ENCODE results near the gene ACSF2.
"Not testable (repeated sequence)": the region's sequence is repeated elsewhere in the genome, so short reads cannot be mapped to it uniquely, and the experiment has no call there.

The ACSF2 gene

DNA sequence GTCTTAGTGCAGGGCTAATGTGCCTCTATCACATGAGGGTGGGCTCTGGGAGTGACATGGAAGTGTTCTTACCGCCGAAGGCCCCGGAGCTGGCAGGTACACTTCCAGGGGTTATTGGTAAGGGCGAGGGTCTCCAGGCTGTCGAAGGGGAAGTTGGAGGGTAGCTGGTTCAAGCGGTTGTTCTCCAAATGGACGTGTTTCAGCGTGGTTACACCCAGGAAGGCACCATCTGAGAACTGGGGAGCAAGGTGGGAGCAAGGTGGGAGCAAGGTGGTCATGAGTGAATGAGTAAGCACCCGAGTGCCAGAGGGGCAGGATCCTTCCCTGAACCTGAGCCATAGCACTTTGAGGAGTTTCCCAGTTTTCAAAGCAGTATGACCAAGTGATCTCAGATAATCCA is 39.6 kb downstream of the ACSF2 start:
- no peak for DNase-seq

DNA sequence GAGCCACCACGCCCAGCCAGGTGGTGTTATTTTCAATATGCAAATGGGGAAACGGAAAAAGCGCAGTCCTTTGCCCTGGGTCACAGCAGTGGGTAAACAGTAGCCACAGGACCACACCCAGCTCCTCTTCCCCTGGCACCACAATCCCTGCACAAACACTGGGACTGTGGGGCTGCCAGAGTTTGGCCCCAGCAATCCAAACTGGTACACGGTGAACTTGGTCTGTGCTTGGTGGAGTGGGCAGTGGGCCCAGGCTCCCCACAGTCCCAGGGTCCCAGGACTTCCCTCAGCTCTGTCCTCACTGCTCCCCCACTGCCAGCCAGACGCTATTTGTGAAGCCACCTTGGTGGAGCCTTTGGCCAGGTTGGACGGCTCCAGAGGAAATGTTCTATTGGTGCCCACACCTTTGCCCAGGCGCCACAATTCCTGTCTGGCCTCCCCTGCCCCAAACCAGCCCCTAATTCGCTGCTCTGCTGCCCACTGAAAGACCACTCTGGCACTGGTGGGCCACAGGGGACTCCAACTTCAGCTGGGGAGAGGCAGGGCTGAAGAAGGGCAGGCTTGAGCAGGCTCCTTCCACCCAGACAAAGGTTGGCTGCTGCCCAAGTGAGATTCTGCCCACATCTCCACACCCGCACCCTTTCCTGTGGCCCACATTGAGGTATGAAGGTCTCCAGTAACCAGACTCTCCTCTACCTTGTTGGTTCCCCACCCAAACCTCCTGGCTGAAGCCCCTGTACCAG is 40.5 kb downstream of the ACSF2 start:
- no peak for DNase-seq

DNA sequence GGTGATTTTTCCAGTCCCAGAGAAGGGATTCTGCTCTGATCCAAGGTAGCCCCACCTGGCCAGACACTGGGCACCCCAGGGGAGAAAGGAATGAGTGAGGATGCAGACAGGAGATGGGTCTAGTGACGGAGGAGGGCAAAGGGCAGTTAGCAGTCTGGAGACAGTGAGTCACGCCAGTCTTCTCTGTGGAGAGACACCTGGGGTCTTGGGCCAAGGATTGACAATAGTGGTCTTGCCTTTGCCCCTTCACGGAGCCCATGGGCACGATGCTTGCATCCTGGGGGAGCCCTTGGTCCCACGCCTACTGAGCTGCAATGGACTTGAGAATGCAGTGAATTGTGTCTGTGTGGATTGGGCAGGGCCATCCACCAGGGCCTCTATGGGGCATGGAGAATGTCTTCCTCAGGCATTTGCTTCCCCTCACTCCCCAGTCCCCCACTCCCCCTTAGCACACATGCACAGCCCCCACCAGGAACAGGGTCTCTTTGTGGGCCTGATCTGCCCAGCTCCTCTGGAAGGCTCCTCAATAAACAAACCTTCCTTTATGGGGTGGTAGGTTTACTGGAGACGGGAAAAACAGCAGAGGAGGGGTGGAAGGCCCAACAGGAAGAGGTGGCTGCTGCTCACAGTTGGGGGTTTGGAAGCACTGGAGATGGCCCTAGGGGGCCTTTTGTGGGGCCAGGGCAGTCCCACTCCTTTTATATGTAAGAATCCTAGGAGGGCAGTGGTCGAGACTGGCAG is 41.3 kb downstream of the ACSF2 start:
- DNase-seq: no peak

DNA sequence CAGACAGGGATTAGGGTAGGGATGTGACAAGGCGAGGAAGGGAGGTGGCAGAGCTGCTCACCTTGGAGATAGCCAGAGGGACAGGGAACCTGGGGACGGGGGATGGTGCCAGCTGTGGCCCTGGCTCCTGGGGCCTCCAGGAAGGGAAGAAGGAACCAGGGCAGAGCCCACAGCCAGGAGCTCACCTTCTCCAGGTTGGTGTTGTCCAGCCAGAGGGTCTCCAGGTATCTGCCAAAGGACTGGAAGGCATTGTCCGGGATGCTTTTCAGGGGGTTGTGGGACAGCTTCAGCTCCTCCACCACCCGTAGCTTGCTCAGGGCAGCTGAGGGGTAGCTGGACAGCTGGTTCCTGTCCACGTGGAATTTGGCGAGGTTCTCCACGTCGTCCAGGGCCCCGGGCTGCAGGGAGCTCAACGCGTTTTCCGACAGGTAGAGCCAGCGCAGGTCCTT is 41.9 kb downstream of the ACSF2 start:
- no peak for DNase-seq

DNA sequence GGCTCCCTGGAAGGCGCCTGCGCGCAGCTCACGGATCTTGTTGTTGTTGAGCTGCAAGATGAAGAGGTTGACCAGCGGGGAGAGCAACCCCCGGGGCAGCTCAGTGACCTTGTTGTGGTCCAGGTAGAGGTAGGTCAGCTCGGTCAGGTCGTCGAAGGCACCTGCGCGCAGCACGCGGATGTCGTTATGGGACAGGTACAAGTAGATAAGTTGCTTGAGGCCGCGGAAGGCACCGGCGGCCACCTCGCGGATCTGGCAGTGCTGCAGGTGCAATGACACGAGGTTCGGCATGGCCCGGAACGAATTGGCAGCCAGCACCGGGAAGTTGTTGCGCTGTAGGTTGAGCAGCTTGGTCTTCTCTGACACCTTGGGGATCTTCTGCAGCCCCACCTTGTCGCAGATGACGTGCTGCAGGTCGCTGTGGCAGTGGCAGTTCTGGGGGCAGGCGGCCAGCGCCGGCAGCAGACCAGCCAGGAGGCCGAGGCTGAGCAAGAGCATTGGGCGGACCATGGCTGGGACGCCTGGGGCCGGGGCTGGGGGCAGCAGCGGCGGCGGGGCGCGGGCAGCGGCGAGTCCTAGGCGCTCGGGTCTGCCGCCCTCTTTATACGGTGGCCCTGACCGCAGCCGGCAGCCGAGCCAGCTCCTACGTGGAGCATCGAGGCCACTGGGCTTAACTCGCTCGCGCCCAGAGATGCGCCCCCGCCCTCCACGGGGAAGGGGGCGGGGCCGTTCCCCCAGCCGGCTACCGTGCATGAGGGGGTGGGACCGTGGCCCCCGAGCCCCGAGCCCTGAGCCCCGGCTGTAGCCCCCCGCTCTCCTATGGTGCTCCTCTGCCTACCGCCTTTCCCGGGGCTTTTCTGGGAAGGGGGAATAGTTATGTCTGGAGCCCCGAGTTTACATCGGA is 42.5 kb downstream of the ACSF2 start, which contains the start of gene CHAD:
CHAD (minus strand) TSS at position 577 of the 904 bp plus-strand sequence; CDS start at position 510, 67 bp downstream.
- no peak for DNase-seq

DNA sequence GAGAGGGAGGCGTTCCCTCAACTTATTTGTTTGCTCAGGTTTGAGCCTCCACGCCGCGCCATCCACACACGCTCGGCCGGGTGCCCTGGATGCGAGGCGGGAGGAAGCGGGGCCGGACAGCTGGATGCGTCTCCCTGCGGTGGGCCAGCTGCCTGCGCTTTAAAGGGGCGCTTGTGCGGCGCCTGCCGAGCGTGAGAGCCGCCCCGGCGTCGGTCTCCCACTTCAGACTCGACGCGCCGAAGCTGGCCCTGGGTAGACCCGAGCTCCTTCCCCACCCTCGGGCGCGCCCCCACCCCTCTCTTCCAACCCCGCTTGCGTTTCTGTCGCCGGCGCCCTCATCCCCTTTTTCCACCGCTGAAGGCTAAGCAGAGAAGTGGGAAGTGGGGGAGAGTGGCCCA is 43.2 kb downstream of the ACSF2 start:
- no peak for DNase-seq

DNA sequence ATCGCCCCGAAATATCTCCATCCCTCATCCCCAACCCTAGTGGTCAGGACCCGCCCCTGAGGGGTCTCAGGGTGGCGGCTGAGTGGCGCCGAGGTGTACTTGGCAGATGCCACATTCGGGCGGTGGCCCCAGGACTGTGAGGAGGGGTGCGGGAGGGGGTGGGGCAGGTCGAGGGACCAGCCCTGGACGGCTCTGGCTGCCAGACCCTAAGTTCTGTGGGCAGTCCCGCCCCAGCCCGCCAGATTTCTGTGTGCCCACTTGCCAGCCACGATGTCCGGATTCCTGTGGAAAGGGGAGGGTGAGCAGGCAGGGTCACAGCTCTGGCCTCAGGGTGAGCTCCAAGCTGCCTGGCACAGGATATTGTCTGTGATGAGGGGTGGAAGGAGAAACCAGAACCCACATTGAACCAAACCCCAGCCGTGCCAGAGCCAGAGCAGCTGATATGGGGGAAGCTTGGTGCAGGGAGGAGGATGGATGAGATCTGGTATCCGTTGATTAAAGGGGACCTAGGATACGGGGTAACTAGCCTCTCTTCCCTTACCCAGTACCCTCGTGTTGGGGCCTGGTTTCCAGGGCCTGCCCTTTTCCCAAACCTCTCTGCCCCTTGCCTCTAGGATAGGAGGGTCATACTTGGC is 43.8 kb downstream of the ACSF2 start:
- no peak for DNase-seq

DNA sequence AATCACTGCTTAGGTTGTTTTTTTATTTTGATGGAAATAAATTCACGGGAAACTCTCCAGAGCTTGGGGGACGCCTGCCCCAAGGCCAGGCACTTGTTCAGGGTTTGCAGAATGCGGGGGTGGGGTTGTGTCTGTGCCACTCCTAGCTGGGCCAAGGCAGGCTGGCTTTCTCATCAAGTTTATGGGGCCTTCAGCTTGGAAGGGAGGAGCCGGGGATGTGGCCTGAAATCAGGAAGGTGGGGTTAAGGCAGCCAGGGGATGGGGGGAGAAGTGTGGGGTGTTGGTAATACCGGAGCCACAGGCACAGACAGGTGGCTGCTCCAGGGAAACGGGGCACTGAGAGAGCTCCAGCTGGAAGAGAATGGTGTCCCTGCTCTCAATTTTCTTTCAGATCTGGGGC is 44.4 kb downstream of the ACSF2 start:
- no peak for DNase-seq

DNA sequence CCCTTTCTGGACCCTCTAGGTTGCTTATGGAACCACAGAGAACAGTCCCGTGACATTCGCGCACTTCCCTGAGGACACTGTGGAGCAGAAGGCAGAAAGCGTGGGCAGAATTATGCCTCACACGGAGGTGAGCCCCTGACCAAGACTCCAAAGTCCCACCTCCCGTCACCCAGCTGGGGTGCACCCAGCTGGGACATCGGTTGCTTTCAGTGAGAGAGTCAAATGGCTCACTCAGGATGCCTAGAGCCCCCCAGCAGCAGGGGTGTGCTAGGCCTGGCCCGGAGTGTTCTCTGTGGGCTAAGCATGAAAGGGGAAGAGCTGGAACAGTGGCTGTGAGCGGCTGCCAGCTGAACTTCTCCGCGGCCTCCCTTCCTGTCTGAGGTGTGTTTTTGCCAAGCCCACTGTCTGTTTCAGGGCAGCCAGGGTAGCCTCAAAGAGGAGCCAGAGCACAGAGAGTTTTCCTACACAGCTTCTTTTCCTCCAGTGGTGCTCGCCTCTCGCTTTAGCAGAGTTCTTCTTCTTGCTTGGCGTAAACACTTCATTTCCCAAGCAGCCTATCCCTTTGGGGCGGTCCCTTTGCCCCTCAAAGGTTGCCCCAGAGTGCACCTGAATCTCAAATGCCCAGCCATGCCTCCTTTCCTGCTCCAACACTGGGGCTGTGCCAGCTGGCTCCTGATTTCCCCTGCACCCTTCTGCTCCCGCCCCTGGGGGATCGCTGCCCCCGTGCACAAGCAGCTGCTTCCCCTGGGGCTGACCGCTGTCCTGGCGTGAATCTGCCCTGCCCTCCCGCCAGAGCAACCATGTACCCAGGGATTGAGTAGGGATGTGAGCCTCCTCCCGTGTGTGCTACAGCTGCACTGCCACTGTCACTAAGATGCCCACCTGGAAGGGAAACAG is 45.2 kb downstream of the ACSF2 start:
- DNase-seq: no peak

DNA sequence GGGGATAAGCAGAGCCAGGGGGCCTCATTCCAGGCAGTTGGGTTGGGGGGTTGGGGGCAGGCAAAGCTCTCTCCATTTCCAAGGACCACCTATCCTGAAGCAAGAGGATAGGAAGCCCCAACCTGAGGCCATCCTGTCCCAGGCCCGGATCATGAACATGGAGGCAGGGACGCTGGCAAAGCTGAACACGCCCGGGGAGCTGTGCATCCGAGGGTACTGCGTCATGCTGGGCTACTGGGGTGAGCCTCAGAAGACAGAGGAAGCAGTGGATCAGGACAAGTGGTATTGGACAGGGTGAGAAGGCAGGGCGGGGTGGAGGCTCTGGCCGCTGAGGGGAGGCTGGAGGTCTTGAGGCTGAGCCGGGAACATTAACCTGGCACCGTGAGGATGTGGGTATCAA is 46.3 kb downstream of the ACSF2 start:
- no peak for DNase-seq

DNA sequence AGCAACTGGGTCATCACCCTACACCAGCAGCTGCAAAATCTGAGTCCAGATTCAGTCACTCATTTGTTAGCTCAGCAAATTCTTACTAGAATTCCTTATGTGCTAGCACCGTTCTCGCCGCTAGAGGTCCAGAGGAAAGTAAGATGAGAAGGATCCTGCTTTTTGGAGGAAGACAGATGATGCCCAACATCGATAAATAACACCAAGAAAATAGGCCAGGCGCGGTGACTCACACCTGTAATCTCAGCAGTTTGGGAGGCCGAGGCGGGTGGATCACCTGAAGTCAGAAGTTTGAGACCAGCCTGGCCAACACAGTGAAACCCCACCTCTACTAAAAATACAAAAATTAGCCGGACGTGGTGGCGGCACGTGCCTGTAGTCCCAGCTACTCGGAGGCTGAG is 46.7 kb downstream of the ACSF2 start:
- DNase-seq: not testable (repeated sequence)

DNA sequence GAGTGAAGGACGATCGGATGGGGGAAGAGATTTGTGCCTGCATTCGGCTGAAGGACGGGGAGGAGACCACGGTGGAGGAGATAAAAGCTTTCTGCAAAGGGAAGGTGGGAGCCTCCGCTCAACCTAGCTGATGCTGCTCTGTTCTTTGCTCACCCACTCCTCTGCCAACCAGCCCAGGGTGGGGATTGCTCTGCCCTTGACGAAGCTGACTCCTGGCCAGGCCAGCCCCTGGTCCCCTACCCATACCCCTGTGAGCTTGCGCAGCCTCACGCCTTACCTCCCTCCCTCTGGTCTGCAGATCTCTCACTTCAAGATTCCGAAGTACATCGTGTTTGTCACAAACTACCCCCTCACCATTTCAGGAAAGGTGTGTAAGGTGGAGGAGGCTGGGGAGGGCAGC is 47.9 kb downstream of the ACSF2 start:
- DNase-seq: no peak

DNA sequence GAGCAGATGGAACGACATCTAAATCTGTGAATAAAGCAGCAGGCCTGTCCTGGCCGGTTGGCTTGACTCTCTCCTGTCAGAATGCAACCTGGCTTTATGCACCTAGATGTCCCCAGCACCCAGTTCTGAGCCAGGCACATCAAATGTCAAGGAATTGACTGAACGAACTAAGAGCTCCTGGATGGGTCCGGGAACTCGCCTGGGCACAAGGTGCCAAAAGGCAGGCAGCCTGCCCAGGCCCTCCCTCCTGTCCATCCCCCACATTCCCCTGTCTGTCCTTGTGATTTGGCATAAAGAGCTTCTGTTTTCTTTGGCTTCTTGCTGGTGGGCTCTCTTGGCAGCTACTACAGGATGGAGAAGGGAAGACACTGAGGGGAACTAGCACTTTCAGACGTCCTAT is 48.5 kb downstream of the ACSF2 start:
- no peak for DNase-seq

DNA sequence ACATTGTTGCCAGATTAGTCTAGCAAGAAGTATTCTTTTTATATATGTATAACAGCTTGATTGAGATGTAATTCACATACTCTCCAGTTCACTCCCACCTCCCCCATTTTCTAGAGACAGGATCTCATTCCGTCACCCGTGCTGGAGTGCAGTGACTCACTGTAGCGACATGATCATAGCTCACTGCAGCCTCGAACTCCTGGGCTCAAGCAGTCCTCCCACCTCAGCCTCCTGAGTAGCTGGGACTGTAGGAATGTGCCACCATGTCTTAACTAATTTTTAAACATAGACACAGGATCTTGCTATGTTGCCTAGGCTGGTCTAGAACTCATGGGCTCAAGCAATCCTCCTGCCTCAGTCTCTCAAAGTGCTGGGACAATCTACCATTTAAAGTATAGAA is 49.3 kb downstream of the ACSF2 start:
- no peak for DNase-seq

DNA sequence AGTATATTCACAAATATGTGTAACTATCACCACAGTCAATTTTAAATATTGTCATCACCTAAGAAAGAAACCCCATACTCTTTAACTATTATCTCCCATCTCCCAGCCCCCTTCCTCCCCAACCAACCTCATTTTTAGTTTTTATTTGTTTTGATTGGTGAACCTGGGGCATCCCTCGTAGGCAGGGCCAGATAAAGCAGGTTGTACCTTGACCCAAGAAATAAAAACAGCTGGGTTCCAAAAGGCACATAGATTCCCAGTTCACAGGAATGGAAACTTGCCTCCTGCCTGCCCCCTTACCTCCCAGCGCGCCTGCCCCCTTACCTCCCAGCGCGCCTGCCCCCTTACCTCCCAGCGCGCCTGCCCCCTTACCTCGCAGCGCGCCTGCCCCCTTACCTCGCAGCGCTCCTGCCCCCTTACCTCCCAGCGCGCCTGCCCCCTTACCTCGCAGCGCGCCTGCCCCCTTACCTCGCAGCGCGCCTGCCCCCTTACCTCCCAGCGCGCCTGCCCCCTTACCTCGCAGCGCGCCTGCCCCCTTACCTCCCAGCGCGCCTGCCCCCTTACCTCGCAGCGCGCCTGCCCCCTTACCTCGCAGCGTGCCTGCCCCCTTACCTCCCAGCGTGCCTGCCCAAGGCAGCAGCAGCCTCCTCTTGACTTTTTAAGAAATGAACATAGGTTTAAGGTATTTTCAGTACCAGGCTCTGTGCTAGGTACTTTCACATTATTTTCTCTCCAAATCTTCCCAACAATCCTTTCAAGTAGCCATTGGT is 49.9 kb downstream of the ACSF2 start:
- DNase-seq: not testable (repeated sequence)

DNA sequence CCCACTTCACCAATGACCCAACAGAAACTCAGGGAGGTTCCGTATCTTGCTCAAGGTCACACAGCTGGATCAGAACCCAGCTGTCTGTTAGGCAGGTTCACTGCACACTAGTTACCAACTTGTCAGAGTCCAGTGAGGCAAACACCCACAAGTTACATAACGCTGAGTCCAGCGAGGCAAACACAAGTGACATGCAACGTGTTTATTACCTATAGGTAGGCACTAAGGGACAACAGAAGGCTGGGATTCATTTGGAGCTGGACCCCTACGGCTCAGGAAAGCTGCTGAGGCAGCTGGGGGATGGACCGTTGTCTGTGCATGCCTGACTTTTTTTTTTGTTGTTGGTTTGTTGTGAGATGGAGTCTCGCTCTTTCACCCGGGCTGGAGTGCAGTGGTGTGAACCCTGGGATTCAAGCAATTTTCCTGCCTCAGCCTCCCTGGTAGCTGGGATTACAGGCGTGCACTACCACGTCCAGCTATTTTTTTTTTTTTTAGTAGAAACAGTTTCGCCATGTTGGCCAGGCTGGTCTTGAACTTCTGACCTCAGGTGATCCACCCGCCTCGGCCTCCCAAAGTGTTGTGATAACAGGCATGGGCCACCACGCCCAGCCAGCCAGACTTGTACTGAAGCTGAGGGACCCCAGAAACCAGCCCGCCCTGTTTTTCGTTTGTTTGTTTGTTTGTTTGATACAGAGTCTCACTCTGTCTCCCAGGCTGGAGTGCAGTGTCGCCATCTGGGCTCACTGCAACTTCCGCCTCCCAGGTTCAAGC is 50.7 kb downstream of the ACSF2 start:
- no peak for DNase-seq

DNA sequence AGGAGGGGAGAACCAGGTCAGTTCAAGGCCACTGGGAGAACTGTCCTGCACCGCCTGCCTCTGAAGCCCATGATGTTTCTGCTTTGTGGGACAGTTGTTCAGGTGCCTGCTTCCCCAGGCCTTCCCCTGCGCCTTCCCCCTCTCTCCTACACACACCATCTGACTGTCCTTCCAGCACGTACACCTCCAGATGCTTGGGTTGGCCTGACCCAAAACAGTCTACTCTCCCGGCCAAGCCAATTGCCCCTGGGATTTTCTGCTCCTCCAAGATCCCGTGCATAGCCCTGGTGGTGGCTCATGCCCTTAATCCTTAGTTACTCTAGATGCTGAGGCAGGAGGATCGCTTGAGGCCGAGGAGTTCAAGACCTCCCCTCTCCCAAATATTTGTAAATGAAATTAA is 52.0 kb downstream of the ACSF2 start:
- no peak for DNase-seq

DNA sequence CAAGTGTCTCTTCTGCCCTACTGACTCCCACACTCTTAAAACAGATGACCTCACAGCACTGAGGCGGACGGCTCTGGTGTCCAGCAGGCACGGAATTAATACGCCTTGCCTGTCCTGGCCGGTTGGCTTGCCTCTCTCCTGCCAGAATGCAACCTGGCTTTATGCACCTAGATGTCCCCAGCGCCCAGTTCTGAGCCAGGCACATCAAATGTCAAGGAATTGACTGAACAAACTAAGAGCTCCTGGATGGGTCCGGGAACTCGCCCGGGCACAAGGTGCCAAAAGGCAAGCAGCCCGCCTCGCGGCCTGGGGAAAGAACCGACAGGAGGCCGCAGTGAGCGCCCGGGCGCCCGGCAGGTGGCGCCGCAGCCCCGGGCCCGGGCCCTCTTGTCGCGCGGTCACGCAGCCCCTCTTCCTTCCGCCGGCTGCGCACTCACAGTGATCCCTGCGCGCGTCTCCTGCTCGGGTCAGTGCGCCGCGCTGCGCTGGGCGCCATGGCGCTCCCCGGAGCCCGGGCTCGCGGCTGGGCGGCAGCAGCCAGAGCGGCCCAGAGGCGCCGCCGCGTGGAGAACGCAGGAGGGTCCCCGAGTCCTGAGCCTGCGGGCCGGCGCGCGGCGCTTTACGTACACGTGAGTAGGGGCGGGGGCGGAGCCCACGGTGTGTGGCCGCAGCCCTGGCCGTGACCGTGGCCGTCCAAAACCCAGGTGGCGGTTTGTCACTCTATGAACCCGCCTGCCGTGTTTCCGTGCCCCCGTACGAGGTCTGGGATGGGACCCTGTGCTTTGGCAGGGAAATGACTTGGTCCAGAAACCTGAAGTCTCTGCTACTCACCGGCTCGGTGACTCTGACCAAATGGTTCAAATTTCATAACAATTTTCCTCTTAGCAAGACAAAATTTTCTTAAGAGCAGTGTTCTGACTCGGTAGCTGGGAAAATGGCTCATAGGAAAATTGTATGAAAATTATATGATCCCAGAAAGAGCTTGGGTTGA is 52.7 kb downstream of the ACSF2 start, which contains the start of gene RSAD1:
RSAD1 (plus strand) TSS at position 470 of the 991 bp plus-strand sequence; CDS start at position 495, 25 bp downstream.
- peak; percentile 33 for DNase-seq
